H9 (cell line): ENCODE results near the gene DIP2C. TPM values are rescaled to one million over a fixed set of nuclear protein-coding genes. Genes with fewer than 3 reads are reported as not detected.

Experiments used
- DNase-seq: peaks from one replicate; pipeline ENCODE4 v3.0.0-alpha.2; 2017
- H2AFZ ChIP-seq: one replicate; pipeline ENCODE4 v1.6.1; 2013; ENCODE audit warnings: mild to moderate bottlenecking, low read length, control low read depth, moderate library complexity
- H2AK5ac ChIP-seq: 2 replicates; pipeline ENCODE4 v1.6.1; 2013; ENCODE audit warnings: low read length, control low read depth, mixed read lengths; ENCODE audit not compliant: insufficient read length
- H2BK120ac ChIP-seq: one replicate; pipeline ENCODE4 v1.6.1; 2013; ENCODE audit warnings: low read depth, mild to moderate bottlenecking, low read length, control low read depth, inconsistent platforms; ENCODE audit not compliant: poor library complexity, severe bottlenecking
- H2BK12ac ChIP-seq: 2 replicates; pipeline ENCODE4 v1.6.1; 2013; ENCODE audit warnings: low read length, control low read depth, mixed read lengths, low read depth; ENCODE audit not compliant: insufficient read length
- H2BK15ac ChIP-seq: 2 replicates; pipeline ENCODE4 v1.6.1; 2013; ENCODE audit warnings: low read depth, low read length, control low read depth
- H2BK20ac ChIP-seq: one replicate; pipeline ENCODE4 v1.6.1; 2013; ENCODE audit warnings: low read depth, mild to moderate bottlenecking, low read length, control low read depth, inconsistent platforms; ENCODE audit not compliant: poor library complexity, severe bottlenecking
- H2BK5ac ChIP-seq: 2 replicates; pipeline ENCODE4 v1.6.1; 2013; ENCODE audit warnings: low read length, control low read depth, mixed read lengths; ENCODE audit not compliant: insufficient read length
- H3K14ac ChIP-seq: 2 replicates; pipeline ENCODE4 v1.6.1; 2013; ENCODE audit warnings: low read length, control low read depth; ENCODE audit not compliant: insufficient read depth
- H3K18ac ChIP-seq: 2 replicates; pipeline ENCODE4 v1.6.1; 2013; ENCODE audit warnings: low read depth, mild to moderate bottlenecking, mixed read lengths, low read length, control low read depth; ENCODE audit not compliant: insufficient read length
- H3K23ac ChIP-seq: 2 replicates; pipeline ENCODE4 v1.6.1; 2013; ENCODE audit warnings: low read length, control low read depth, mixed read lengths, low read depth; ENCODE audit not compliant: insufficient read length
- H3K23me2 ChIP-seq: 2 replicates; pipeline ENCODE4 v1.6.1; 2013; ENCODE audit warnings: low read depth, mild to moderate bottlenecking, mixed read lengths, low read length, control low read depth; ENCODE audit not compliant: insufficient read length, poor library complexity, severe bottlenecking
- H3K27ac ChIP-seq: 2 replicates; pipeline ENCODE4 v1.5.1; 2013; ENCODE audit warnings: low read length, control low read depth, mixed read lengths, low read depth; ENCODE audit not compliant: insufficient read length
- H3K27me3 ChIP-seq: 2 replicates; pipeline ENCODE4 v1.6.1; 2013; ENCODE audit warnings: low read length, control low read depth, inconsistent platforms; ENCODE audit not compliant: insufficient read depth
- H3K4ac ChIP-seq: 2 replicates; pipeline ENCODE4 v1.6.1; 2013; ENCODE audit warnings: low read depth, mild to moderate bottlenecking, control low read depth, inconsistent platforms, low read length, moderate library complexity
- H3K4me1 ChIP-seq: 2 replicates; pipeline ENCODE4 v1.6.1; 2013; ENCODE audit warnings: low read length, control low read depth, inconsistent platforms; ENCODE audit not compliant: insufficient read depth
- H3K4me2 ChIP-seq: 2 replicates; pipeline ENCODE4 v1.6.1; 2013; ENCODE audit warnings: low read length, control low read depth, mixed read lengths; ENCODE audit not compliant: insufficient read length, insufficient read depth
- H3K56ac ChIP-seq: 2 replicates; pipeline ENCODE4 v1.6.1; 2013; ENCODE audit warnings: low read depth, mild to moderate bottlenecking, mixed read lengths, low read length, control low read depth; ENCODE audit not compliant: insufficient read length
- H3K79me1 ChIP-seq: 2 replicates; pipeline ENCODE4 v1.6.1; 2013; ENCODE audit warnings: low read depth, mild to moderate bottlenecking, moderate library complexity, low read length, control low read depth, inconsistent platforms; ENCODE audit not compliant: insufficient read depth, poor library complexity, severe bottlenecking
- H3K79me2 ChIP-seq: 2 replicates; pipeline ENCODE4 v1.6.1; 2013; ENCODE audit warnings: low read length, control low read depth, inconsistent platforms; ENCODE audit not compliant: insufficient read depth
- H3K9ac ChIP-seq: 2 replicates; pipeline ENCODE4 v1.6.1; 2013; ENCODE audit warnings: low read length, control low read depth, mixed read lengths; ENCODE audit not compliant: insufficient read length; ENCODE audit errors: extremely low read depth
- H3K9me3 ChIP-seq: one replicate; pipeline ENCODE4 v1.6.1; 2013; ENCODE audit warnings: low read depth, low read length, inconsistent platforms; ENCODE audit not compliant: control insufficient read depth
- H3T11ph ChIP-seq: one replicate; pipeline ENCODE4 v1.6.1; 2013; ENCODE audit warnings: mild to moderate bottlenecking, low read length, control low read depth, inconsistent platforms
- H4K20me1 ChIP-seq: one replicate; pipeline ENCODE4 v1.6.1; 2013; ENCODE audit not compliant: control insufficient read depth, insufficient read length, insufficient read depth
- H4K5ac ChIP-seq: 2 replicates; pipeline ENCODE4 v1.6.1; 2013; ENCODE audit warnings: low read depth, mild to moderate bottlenecking, mixed read lengths, low read length, control low read depth; ENCODE audit not compliant: insufficient read length
- H4K8ac ChIP-seq: replicated peaks from 2 replicates; pipeline ENCODE4 v1.6.1; 2013; ENCODE audit warnings: low read length, control low read depth, mixed read lengths, low read depth; ENCODE audit not compliant: insufficient read length
- H4K91ac ChIP-seq: 2 replicates; pipeline ENCODE4 v1.6.1; 2013; ENCODE audit warnings: low read depth, mild to moderate bottlenecking, moderate library complexity, mixed read lengths, low read length, control low read depth; ENCODE audit not compliant: insufficient read length
- H3K27ac Mint-ChIP-seq, 3 experiments: 2 replicates in 2 of 3; 3 replicates in 1 of 3; pipeline ENCODE4 v1.8.0; 2020 to 2021; ENCODE audit warnings: mixed read lengths in 3 of 3, mild to moderate bottlenecking in 1 of 3, moderate library complexity in 1 of 3
- H3K27me3 Mint-ChIP-seq: 2 replicates; pipeline ENCODE4 v1.8.0; 2021; ENCODE audit warnings: low read depth, mild to moderate bottlenecking, moderate library complexity, mixed read lengths
- H3K36me3 Mint-ChIP-seq, 3 experiments: 2 replicates in 2 of 3; 3 replicates in 1 of 3; pipeline ENCODE4 v1.8.0; 2020 to 2021; ENCODE audit warnings: low read depth in 3 of 3, mixed read lengths in 3 of 3; ENCODE audit not compliant: insufficient read depth in 1 of 3
- H3K4me1 Mint-ChIP-seq, 2 experiments: 2 replicates each; pipeline ENCODE4 v1.8.0; 2020; ENCODE audit warnings: mixed read lengths in 2 of 2
- H3K4me3 Mint-ChIP-seq, 2 experiments: 2 replicates in 1 of 2; 3 replicates in 1 of 2; pipeline ENCODE4 v1.8.0; 2020 to 2021; ENCODE audit warnings: mild to moderate bottlenecking in 2 of 2, mixed read lengths in 2 of 2, moderate library complexity in 1 of 2
- H3K9me3 Mint-ChIP-seq, 2 experiments: 2 replicates in 1 of 2; 3 replicates in 1 of 2; pipeline ENCODE4 v1.8.0; 2020; ENCODE audit warnings: mild to moderate bottlenecking in 2 of 2, mixed read lengths in 2 of 2, moderate library complexity in 1 of 2
- WGBS: extraction: QIAGEN DNeasy Blood & Tissue Kit; methylation state at CpG from one replicate; pipeline ENCODE4 v1.1.7; 2013; ENCODE audit warnings: missing lambda C conversion rate, low lambda C conversion rate, mixed read lengths; ENCODE audit not compliant: insufficient read length; ENCODE audit errors: extremely low coverage; 5-methylcytosine and 5-hydroxymethylcytosine counted together
- total RNA-seq: library from RNA; stranded (reverse); gene quantifications from 2 replicates; pipeline ENCODE4 v1.2.1, GENCODE V29; 2021
- TF ChIP-seq, protein P1 (sequence below): fragments of 200-600 bp; sonication (generic); conservative IDR thresholded peaks from 3 replicates; pipeline ENCODE4 v1.8.0; 2021; ENCODE audit warnings: antibody characterized with exemption, mild to moderate bottlenecking

Gene DIP2C
- total RNA-seq, 1 experiment from 2014 or later: 7.9 TPM

DNA sequence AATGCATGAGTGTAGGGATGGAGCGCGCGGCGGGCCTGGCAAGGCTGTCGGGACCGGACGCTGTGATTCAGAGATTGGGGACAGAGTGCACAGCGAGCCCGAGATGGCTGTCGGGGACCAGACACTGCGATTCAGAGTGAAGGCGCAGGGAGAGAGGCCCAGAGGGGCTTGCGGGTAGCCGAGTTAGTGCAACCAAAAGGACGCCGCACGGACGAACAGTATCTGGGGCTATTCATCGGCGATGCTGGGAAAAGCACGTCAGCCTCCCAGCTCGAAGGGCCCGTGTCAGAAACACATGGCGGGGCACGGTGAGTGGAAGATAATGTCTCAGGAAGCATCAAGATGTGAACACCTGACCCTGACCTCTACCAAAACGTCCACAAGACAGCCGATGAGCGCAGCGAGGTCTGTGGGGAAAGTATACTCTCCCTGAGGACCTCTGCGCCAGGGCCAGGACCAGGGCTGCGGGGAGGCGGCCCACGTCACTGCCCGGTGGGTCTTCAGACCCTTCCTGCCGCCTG, 338.4 kb downstream of the DIP2C start:
- no peak for DNase-seq
- peaks cover 8 to 19% (median 10%) of the 10 kb centered on the region in 3 experiments; a peak in 5 of 7 replicates for H3K36me3 Mint-ChIP-seq
- H3T11ph ChIP-seq: no peak overlapping the region

More for the DNA sequence above, 338.4 kb downstream of the DIP2C start:
- H3K4me1 Mint-ChIP-seq: no peaks in the 10 kb centered on the region
- no peaks in the 10 kb centered on the region for H3K79me1 ChIP-seq
- H3K9me3 Mint-ChIP-seq: no peaks in the 10 kb centered on the region
- H3K4me2 ChIP-seq: no peak overlapping the region
- H2AFZ ChIP-seq: no peak overlapping the region
- no peak overlapping the region for H3K4me3 Mint-ChIP-seq
- H2BK15ac ChIP-seq: no peak overlapping the region
- no peak overlapping the region for H3K14ac ChIP-seq
- no peak overlapping the region for H2BK5ac ChIP-seq
- no peak overlapping the region for H2BK120ac ChIP-seq
- H3K4ac ChIP-seq: no peak overlapping the region
- no peaks in the 10 kb centered on the region for H3K27me3 ChIP-seq
- no peak overlapping the region for H3K9ac ChIP-seq
- H4K20me1 ChIP-seq: no peaks in the 10 kb centered on the region
- H3K23ac ChIP-seq: no peak overlapping the region
- H3K18ac ChIP-seq: no peak overlapping the region
- no peaks in the 10 kb centered on the region for H3K9me3 ChIP-seq
- H3K27ac ChIP-seq: no peak overlapping the region
- H3K4me1 ChIP-seq: no peaks in the 10 kb centered on the region
- no CpG with 5 or more reads among the region's 35 CpGs for WGBS
- H3K27ac Mint-ChIP-seq: peak overlapping the region in 1 of 3 experiments; percentile 50; a peak in 3 of 7 replicates
- H4K5ac ChIP-seq: no peak overlapping the region
- no peak overlapping the region for H2BK20ac ChIP-seq
- H3K56ac ChIP-seq: no peak overlapping the region
- no peaks in the 10 kb centered on the region for H3K27me3 Mint-ChIP-seq
- TF ChIP-seq, protein P1, sequence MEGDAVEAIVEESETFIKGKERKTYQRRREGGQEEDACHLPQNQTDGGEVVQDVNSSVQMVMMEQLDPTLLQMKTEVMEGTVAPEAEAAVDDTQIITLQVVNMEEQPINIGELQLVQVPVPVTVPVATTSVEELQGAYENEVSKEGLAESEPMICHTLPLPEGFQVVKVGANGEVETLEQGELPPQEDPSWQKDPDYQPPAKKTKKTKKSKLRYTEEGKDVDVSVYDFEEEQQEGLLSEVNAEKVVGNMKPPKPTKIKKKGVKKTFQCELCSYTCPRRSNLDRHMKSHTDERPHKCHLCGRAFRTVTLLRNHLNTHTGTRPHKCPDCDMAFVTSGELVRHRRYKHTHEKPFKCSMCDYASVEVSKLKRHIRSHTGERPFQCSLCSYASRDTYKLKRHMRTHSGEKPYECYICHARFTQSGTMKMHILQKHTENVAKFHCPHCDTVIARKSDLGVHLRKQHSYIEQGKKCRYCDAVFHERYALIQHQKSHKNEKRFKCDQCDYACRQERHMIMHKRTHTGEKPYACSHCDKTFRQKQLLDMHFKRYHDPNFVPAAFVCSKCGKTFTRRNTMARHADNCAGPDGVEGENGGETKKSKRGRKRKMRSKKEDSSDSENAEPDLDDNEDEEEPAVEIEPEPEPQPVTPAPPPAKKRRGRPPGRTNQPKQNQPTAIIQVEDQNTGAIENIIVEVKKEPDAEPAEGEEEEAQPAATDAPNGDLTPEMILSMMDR: no peak
- no peak overlapping the region for H2BK12ac ChIP-seq
- H4K91ac ChIP-seq: no peak overlapping the region
- no peaks in the 10 kb centered on the region for H3K23me2 ChIP-seq
- H2AK5ac ChIP-seq: no peak overlapping the region
- no peak overlapping the region for H4K8ac ChIP-seq
- H3K79me2 ChIP-seq: no peaks in the 10 kb centered on the region
